Osteoblast (primary cell): ENCODE data around the gene NOX4. TPM values are rescaled to one million over a fixed set of nuclear protein-coding genes. Genes with fewer than 3 reads are reported as not detected.
"Not testable (repeated sequence)": the region's sequence is repeated elsewhere in the genome, so short reads cannot be mapped to it uniquely, and the experiment has no call there.

ENCODE experiments used
- DNase-seq: peaks from one replicate; pipeline ENCODE4 v3.0.0; 2011; ENCODE audit warnings: low spot score, mixed read lengths; ENCODE audit not compliant: insufficient read length; ENCODE audit errors: missing footprints
- H2AFZ ChIP-seq: 2 replicates; pipeline ENCODE4 v1.6.0; 2011; ENCODE audit warnings: mild to moderate bottlenecking, low read length
- H3K27ac ChIP-seq: 2 replicates; pipeline ENCODE4 v1.5.1; 2011; ENCODE audit warnings: mild to moderate bottlenecking, low read depth, low read length, moderate library complexity
- H3K27me3 ChIP-seq: 2 replicates; pipeline ENCODE4 v1.6.0; 2012; ENCODE audit warnings: mild to moderate bottlenecking, control low read depth, inconsistent platforms, low read length, moderate library complexity; ENCODE audit not compliant: insufficient read depth
- H3K36me3 ChIP-seq: 2 replicates; pipeline ENCODE4 v1.5.1; 2011; ENCODE audit warnings: mild to moderate bottlenecking, low read length, control low read depth, moderate library complexity; ENCODE audit not compliant: insufficient read depth
- H3K4me1 ChIP-seq: 2 replicates; pipeline ENCODE4 v1.5.1; 2011; ENCODE audit warnings: mild to moderate bottlenecking, low read length, control low read depth, moderate library complexity; ENCODE audit not compliant: insufficient read depth
- H3K4me2 ChIP-seq: 2 replicates; pipeline ENCODE4 v1.6.0; 2011; ENCODE audit warnings: mild to moderate bottlenecking, low read length; ENCODE audit not compliant: insufficient read depth
- H3K4me3 ChIP-seq: fragments of 200-600 bp; sonication (generic); 3 replicates; pipeline ENCODE4 v1.5.1; 2012; ENCODE audit warnings: mild to moderate bottlenecking, low read length, inconsistent platforms; ENCODE audit not compliant: insufficient read depth
- H3K79me2 ChIP-seq: 2 replicates; pipeline ENCODE4 v1.6.0; 2012; ENCODE audit warnings: mild to moderate bottlenecking, low read length, control low read depth, inconsistent platforms; ENCODE audit not compliant: insufficient read depth
- H3K9me3 ChIP-seq: 2 replicates; pipeline ENCODE4 v1.5.1; 2011; ENCODE audit warnings: low read depth, low read length, control low read depth
- H4K20me1 ChIP-seq: 2 replicates; pipeline ENCODE4 v1.6.0; 2012; ENCODE audit warnings: mild to moderate bottlenecking, low read length, control low read depth; ENCODE audit not compliant: insufficient read depth
- total RNA-seq: library from RNA; depleted of rRNA; stranded (reverse); fragments of >200 nt; gene quantifications from 2 replicates; pipeline ENCODE4 v1.2.3, GENCODE V29; 2012
- TF ChIP-seq, protein P1 (sequence below): IDR thresholded peaks from 2 replicates; pipeline ENCODE4 v1.5.1; 2011; ENCODE audit warnings: mild to moderate bottlenecking, low read depth, low read length, moderate library complexity; ENCODE audit errors: extremely low read depth

NOX4 gene
- total RNA-seq, 1 donor: 1.8 TPM

DNA sequence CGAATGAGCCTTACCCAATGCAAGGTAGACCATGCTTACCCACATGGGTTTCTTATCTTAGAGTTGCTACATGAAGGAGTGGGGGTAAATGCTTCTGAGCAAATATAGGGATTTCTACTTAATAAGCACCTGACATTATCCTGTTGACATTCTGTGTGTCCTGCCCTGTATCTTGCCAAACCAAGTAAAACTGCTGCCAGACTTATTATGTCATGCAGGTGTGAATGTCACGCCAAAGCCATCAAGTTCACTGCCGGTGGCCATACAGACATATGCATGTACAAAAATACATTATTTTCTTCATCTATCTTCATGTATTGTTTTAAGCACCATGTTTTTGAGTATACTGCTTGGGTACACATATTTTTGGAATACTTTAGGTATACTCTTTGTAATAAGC, 70.2 kb downstream of the NOX4 start:
- no peak overlapping the region for H3K4me2 ChIP-seq
- H3K36me3 ChIP-seq: no peaks in the 10 kb centered on the region
- no peak for DNase-seq
- TF ChIP-seq, protein P1, sequence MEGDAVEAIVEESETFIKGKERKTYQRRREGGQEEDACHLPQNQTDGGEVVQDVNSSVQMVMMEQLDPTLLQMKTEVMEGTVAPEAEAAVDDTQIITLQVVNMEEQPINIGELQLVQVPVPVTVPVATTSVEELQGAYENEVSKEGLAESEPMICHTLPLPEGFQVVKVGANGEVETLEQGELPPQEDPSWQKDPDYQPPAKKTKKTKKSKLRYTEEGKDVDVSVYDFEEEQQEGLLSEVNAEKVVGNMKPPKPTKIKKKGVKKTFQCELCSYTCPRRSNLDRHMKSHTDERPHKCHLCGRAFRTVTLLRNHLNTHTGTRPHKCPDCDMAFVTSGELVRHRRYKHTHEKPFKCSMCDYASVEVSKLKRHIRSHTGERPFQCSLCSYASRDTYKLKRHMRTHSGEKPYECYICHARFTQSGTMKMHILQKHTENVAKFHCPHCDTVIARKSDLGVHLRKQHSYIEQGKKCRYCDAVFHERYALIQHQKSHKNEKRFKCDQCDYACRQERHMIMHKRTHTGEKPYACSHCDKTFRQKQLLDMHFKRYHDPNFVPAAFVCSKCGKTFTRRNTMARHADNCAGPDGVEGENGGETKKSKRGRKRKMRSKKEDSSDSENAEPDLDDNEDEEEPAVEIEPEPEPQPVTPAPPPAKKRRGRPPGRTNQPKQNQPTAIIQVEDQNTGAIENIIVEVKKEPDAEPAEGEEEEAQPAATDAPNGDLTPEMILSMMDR: no peak
- no peaks in the 10 kb centered on the region for H3K4me1 ChIP-seq
- no peak overlapping the region for H3K4me3 ChIP-seq
- no peaks in the 10 kb centered on the region for H4K20me1 ChIP-seq
- H3K27me3 ChIP-seq: no peaks in the 10 kb centered on the region
- no peak overlapping the region for H2AFZ ChIP-seq
- H3K9me3 ChIP-seq: no peaks in the 10 kb centered on the region
- no peaks in the 10 kb centered on the region for H3K79me2 ChIP-seq
- no peak overlapping the region for H3K27ac ChIP-seq

DNA sequence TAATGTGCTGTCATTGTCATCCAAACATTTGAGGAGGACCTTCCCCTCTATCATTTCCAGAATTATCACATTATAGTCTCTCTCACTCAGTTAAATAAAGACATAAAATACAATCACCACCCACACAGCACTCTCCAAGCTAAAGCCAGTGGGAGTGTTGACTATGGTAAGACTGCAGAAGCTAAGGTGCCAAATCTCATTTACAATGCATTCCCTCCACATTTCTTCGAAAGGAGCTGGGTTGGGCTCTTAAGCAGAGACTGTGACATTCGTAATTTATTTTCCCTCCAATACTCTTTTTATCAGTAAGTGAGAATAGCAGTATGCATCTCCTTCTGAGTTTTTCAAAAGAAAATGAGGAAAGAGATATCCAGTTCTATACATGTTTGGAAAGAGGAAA, 74.2 kb downstream of the NOX4 start:
- no peaks in the 10 kb centered on the region for H3K9me3 ChIP-seq

DNA sequence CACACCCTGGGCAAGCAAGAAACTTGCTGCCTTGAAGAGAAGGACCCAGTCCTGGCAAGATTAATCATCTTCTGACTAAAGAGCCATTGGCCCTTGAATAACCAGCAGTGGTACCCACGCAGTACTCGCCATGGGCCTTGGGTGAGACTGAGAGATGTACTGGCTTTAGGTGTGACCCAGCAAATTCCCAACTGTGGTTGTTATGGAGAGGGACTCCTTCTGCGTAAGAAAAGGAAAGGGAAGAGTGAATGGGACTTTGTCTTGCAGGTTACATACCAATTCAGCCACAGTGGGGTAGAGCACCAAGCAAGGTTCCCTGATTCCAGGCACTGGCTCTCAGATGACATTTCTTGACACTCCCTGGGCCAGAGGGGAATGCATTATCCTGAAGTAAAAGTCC, 80.1 kb downstream of the NOX4 start:
- not testable (repeated sequence) for H3K79me2 ChIP-seq, H3K27ac ChIP-seq, H2AFZ ChIP-seq, DNase-seq, H3K4me2 ChIP-seq, H4K20me1 ChIP-seq, H3K27me3 ChIP-seq, H3K4me3 ChIP-seq, H3K9me3 ChIP-seq, H3K36me3 ChIP-seq, H3K4me1 ChIP-seq

More for the DNA sequence above, 74.2 kb downstream of the NOX4 start:
- Histone ChIP-seq H3K4me1 (no peaks in the 10 kb centered on the region), H3K4me3 (no peak overlapping the region), H3K36me3 (no peaks in the 10 kb centered on the region), H2AFZ (no peak overlapping the region), H3K27ac (no peak overlapping the region), H3K79me2 (no peaks in the 10 kb centered on the region), H3K27me3 (no peaks in the 10 kb centered on the region), H4K20me1 (no peaks in the 10 kb centered on the region), H3K4me2 (no peak overlapping the region)
- TF ChIP-seq, protein P1: no peak
- no peak for DNase-seq

DNA sequence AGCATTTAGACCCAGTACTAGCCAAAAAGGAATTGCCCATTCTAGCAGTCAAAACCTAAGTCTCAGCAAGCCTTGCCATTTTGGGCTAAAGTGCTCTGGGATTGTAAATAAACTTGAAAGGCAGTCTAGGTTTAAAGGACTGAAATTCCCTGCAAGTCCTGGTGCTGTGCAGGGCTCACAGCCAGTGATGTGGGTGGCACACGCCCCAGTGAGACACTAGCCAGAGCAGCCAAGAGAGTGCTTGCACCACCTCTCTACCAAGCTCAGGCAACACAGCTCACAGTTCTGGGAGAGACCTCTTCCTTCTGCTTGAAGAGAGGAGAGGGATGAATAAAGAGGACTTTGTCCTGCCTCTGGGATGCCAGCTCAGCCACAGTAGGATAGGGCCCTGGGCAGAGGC, 80.5 kb downstream of the NOX4 start:
- H3K27ac ChIP-seq, H3K4me2 ChIP-seq, H3K36me3 ChIP-seq, H3K4me1 ChIP-seq, H3K27me3 ChIP-seq, DNase-seq, H3K4me3 ChIP-seq, H3K9me3 ChIP-seq, H3K79me2 ChIP-seq, H4K20me1 ChIP-seq, H2AFZ ChIP-seq: not testable (repeated sequence)

DNA sequence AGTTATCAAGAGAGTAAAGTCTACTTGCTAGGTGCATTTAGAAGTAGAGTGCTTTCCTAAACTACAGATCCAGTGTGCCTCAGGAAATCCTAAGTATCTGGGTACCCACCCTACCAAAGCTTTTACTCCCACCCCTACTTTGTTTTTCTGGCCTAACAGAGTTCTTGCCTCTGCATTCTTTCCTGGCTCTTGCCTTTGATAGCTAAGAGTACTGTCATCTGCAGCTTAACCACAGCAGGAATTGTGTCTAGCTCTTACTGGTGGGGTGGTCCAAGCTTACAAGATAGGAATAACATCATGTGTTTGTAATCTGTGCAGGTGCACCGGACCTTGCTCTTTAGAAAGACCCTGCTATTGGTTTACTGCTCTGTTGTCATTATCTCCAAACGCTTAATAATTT, 82.7 kb downstream of the NOX4 start:
- not testable (repeated sequence) for H3K9me3 ChIP-seq, H3K4me3 ChIP-seq, H3K4me2 ChIP-seq

More for the DNA sequence above, 82.7 kb downstream of the NOX4 start:
- not testable (repeated sequence) for H3K36me3 ChIP-seq, H4K20me1 ChIP-seq, H3K27ac ChIP-seq, H3K27me3 ChIP-seq, H2AFZ ChIP-seq, H3K79me2 ChIP-seq, H3K4me1 ChIP-seq, DNase-seq
